Activated naive CD8-positive, alpha-beta T cell treated with anti-CD3 and anti-CD28 coated beads, Interleukin-2, amount 50 U/mL, for 16 hours (primary cell): Measurements from ENCODE around the gene PLEKHA5.
"Not testable (repeated sequence)": the region's sequence is repeated elsewhere in the genome, so short reads cannot be mapped to it uniquely, and the experiment has no call there.

Source experiments
- DNase-seq: peaks from one replicate; pipeline ENCODE4 v3.0.0-alpha.2; 2020; ENCODE audit warnings: low read depth, low spot score

Gene PLEKHA5

GRCh38 chr12:19402743-19403431 is 273.4 kb downstream of the PLEKHA5 start:
- no peak for DNase-seq

GRCh38 chr12:19404242-19404880 is 274.8 kb downstream of the PLEKHA5 start:
- no peak for DNase-seq

- no peak for DNase-seq
These were observed 279.8 kb downstream of the PLEKHA5 start for GRCh38 chr12:19409376-19409775.

DNA sequence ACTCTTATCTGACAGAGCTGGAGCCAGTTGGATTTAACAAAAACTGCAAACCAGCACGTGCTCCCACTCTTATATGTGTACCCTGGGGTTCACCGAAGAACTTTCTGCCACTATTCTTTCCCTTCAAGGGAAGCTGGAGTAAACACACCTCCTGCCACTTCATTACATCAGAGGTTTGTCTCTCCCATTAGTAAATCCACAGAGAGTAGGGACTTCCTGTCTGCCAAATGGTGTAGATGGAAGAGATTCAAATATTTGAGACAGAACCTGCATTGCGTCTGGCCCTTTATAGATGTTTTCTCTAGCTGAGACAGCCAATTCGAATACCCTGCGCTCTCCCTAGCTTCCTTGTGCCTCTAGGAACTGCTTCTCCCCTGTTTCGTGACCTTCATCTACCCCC is 280.7 kb downstream of the PLEKHA5 start:
- DNase-seq: no peak

DNA sequence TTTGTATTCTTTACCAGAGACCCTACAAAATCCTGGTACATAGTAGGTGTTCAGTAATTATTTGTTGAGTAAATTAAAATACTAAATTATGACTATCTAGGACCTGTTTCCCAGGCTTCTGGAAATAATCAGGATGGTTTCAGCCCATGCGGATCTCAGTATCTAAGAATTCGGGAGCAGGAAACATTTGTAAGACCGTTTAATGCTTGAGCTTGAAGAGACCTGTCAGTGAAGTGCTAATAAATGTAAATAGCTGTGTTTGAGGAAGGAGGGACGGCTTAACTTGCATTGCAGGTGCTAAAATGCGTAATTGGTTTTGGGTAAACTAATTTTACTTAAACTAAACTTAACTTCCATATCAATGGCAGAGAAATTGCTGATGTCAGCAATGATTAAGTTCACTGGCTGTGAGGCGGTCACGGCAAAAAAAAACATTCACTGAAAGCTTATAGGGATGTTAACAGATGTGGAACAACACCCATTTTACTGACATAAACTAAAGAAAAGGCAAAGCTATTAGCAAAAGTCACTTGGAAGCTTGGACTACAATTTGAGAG is 281.2 kb downstream of the PLEKHA5 start:
- DNase-seq: no peak

- DNase-seq: no peak
These were observed 282.0 kb downstream of the PLEKHA5 start for GRCh38 chr12:19411234-19412204.

DNA sequence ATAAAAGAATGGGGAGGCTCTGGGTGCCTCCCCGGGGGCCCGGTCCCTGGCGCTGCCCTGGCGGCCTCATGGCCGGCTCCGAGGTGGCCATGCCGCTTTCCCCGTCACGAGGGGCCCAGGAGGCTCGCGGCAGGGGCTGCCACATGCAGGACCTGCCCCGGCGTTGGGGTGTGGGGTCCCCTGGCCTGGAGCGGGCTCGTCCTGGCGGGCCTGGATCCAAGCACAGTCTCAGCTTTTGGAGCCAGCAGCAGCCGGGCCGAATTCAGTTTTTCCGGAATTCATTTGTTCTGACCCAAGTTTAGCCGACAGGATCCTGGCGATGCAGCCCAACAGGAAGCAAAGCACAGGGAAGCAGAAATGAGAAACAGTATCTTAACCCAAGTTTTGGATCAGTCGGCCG is 283.3 kb downstream of the PLEKHA5 start:
- DNase-seq: no peak

GRCh38 chr12:19413582-19413981 is 284.0 kb downstream of the PLEKHA5 start:
- DNase-seq: not testable (repeated sequence)

DNA sequence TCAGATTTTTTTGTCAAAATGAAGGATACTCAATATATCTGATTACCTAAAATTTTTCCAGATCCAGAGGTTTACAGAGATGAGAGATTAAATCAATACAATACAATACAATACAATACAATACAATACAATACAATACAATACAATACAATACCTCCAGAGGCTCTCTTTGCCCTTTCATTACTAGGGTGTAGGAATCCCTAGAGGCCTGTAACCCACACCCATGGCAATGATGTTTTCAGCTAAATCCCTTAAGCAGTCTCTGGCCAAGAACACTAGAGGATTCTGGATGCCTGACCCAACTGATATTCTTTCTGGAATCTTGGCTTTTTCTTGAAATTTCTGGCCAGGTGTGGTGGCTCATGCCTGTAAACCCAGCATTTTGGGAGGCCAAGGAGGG is 286.0 kb downstream of the PLEKHA5 start:
- DNase-seq: no peak

DNA sequence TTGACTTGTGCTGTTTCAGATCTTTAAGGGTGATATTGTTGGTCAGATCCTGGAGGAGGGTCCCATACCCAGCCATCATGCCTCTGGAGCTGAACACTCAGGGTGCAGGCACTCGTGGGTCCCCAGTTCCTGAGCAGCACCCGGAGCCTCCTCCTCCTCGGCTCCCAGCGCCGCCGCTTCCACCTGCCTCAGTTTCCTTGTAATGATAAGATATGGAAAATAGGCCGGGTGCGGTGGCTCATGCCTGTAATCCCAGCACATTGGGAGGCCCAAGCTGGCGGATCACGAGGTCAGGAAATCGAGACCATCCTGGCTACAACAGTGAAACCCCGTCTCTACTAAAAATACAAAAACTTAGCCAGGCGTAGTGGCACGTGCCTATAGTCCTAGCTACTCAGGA is 289.6 kb downstream of the PLEKHA5 start:
- no peak for DNase-seq

- no peak for DNase-seq
These were observed 292.2 kb downstream of the PLEKHA5 start for GRCh38 chr12:19421503-19422282.

GRCh38 chr12:19423166-19423930 is 293.8 kb downstream of the PLEKHA5 start:
- DNase-seq: no peak
